ENCODE data around the gene NET1.

GRCh38 chr10:5486853-5487235 is 74.5 kb downstream of the NET1 start:
- TF ChIP-seq EZH2phosphoT487 (IDR thresholded peaks at IDR 0.05; ENCODE audit: low read depth) (no peak), CTCF (IDR thresholded peaks at IDR 0.05; ENCODE audit: low read depth, low read length) (no peak)
